A673 (cell line): Measurements from ENCODE around the gene MUC12.

Source experiments
- CTCF ChIP-seq: fragments of 300-800, 200-600 bp; sonication (generic); conservative IDR thresholded peaks from 2 replicates; pipeline ENCODE4 v1.5.1; 2017; ENCODE audit warnings: low read depth, mild to moderate bottlenecking, antibody characterized with exemption, low read length, moderate library complexity, mixed read lengths
- EZH2 ChIP-seq: fragments of 200-600 bp; sonication (generic); IDR thresholded peaks from 2 replicates; pipeline ENCODE4 v1.6.1; 2017; ENCODE audit warnings: borderline replicate concordance, low read depth, mild to moderate bottlenecking, mixed read lengths, antibody characterized with exemption, low read length; ENCODE audit not compliant: poor library complexity, severe bottlenecking

- TF ChIP-seq CTCF: no peak
- TF ChIP-seq EZH2: no peak
Measured at GRCh38 chr7:100965045-100965722, 4.2 kb upstream of the MUC12 start.
